Stimulated activated CD8-positive, alpha-beta memory T cell treated with anti-CD3 and anti-CD28 coated beads, Interleukin-15, amount 100 ng/mL, for 1 hour (primary cell): ENCODE measurements around the gene NUP160.
"Not testable (repeated sequence)": the region's sequence is repeated elsewhere in the genome, so short reads cannot be mapped to it uniquely, and the experiment has no call there.

ENCODE experiments used
- DNase-seq: peaks from one replicate; pipeline ENCODE4 v3.0.0-alpha.2; 2020; ENCODE audit warnings: low read depth

Gene NUP160

GRCh38 chr11:47847892-47848699, at the start of gene NUP160:
Gene NUP160 (minus strand): TSS chr11:47848350. CDS start chr11:47848318, 32 bp downstream.
- DNase-seq: peak; percentile 79

- DNase-seq: no peak
Measured at GRCh38 chr11:47896199-47896598, 48.0 kb upstream of the NUP160 start.

GRCh38 chr11:47895035-47895434, 46.9 kb upstream of the NUP160 start:
- DNase-seq: no peak

- not testable (repeated sequence) for DNase-seq
Measured at GRCh38 chr11:47892546-47893276, 44.6 kb upstream of the NUP160 start.

- no peak for DNase-seq
Measured at GRCh38 chr11:47891886-47892285, 43.7 kb upstream of the NUP160 start.

- no peak for DNase-seq
Measured at GRCh38 chr11:47889714-47890441, 41.7 kb upstream of the NUP160 start.

GRCh38 chr11:47887910-47888569, 39.9 kb upstream of the NUP160 start:
- no peak for DNase-seq

GRCh38 chr11:47886096-47886495, 37.9 kb upstream of the NUP160 start:
- DNase-seq: no peak

- DNase-seq: not testable (repeated sequence)
Measured at GRCh38 chr11:47882437-47882836, 34.3 kb upstream of the NUP160 start.

- DNase-seq: no peak
Measured at GRCh38 chr11:47881145-47881544, 33.0 kb upstream of the NUP160 start.

- DNase-seq: no peak
Measured at GRCh38 chr11:47879259-47880158, 31.4 kb upstream of the NUP160 start.

GRCh38 chr11:47875858-47876257, 27.7 kb upstream of the NUP160 start:
- DNase-seq: not testable (repeated sequence)

GRCh38 chr11:47870404-47870803, 22.3 kb upstream of the NUP160 start:
- no peak for DNase-seq

- DNase-seq: no peak
Measured at GRCh38 chr11:47869544-47870393, 21.6 kb upstream of the NUP160 start.

- no peak for DNase-seq
Measured at GRCh38 chr11:47867823-47868222, 19.7 kb upstream of the NUP160 start.

GRCh38 chr11:47866892-47867291, 18.7 kb upstream of the NUP160 start:
- not testable (repeated sequence) for DNase-seq

- no peak for DNase-seq
Measured at GRCh38 chr11:47864901-47865300, 16.8 kb upstream of the NUP160 start.

- no peak for DNase-seq
Measured at GRCh38 chr11:47863898-47864430, 15.8 kb upstream of the NUP160 start.

GRCh38 chr11:47863189-47863897, 15.2 kb upstream of the NUP160 start:
- DNase-seq: no peak
